Neural cell (in vitro differentiated cells): Measurements from ENCODE around the gene ZNF593.

ENCODE experiments used
- RAD21 ChIP-seq: fragments of 450-650 bp; conservative IDR thresholded peaks from 2 replicates; pipeline ENCODE4 v1.6.1; 2014; ENCODE audit warnings: antibody characterized with exemption, mild to moderate bottlenecking, moderate library complexity
- TF ChIP-seq, protein P1 (sequence below): fragments of 450-650 bp; IDR thresholded peaks from 2 replicates; pipeline ENCODE4 v1.5.1; 2014; ENCODE audit warnings: antibody characterized with exemption, mild to moderate bottlenecking, moderate library complexity; ENCODE audit not compliant: poor library complexity, severe bottlenecking

DNA sequence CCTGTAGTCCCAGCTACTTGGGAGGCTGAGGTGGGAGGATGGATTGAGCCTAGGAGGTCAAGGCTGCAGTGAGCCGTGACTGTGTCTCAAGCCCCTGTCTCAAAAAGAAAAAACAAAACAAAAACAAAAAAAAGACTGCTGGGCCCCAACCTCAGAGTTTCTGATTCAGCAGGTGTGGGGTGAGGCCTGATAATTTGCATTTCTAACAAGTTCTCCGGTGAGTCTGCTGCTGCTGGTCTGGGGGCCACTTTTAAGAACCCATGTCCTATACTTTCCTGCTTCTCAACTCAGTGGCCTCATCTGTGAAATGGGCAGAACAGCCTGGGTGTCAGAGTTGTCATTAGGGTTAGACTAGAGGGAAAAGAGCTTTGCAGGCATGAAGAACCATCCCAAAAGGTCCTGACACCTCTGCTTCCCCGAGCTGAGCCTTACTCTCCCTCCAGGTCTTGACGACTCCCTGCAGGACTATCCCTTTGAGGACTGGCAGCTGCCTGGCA, 10.3 kb downstream of the ZNF593 start:
- TF ChIP-seq, protein P1, sequence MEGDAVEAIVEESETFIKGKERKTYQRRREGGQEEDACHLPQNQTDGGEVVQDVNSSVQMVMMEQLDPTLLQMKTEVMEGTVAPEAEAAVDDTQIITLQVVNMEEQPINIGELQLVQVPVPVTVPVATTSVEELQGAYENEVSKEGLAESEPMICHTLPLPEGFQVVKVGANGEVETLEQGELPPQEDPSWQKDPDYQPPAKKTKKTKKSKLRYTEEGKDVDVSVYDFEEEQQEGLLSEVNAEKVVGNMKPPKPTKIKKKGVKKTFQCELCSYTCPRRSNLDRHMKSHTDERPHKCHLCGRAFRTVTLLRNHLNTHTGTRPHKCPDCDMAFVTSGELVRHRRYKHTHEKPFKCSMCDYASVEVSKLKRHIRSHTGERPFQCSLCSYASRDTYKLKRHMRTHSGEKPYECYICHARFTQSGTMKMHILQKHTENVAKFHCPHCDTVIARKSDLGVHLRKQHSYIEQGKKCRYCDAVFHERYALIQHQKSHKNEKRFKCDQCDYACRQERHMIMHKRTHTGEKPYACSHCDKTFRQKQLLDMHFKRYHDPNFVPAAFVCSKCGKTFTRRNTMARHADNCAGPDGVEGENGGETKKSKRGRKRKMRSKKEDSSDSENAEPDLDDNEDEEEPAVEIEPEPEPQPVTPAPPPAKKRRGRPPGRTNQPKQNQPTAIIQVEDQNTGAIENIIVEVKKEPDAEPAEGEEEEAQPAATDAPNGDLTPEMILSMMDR = no peak
- no peak for TF ChIP-seq RAD21
